ENCODE data around the gene FADS2. TPM values are rescaled to one million over a fixed set of nuclear protein-coding genes. Genes with fewer than 3 reads are reported as not detected.

FADS2 gene
- total and polyA plus RNA-seq, 4 donors = 44.5 to 165 (median 78.8) TPM

GRCh38 chr11:61846362-61847020 lies 18.4 kb downstream of the FADS2 start:
- Histone ChIP-seq H3K9me3 (ENCODE audit: control insufficient read depth in 4 of 4, insufficient read depth in 3 of 4, low read length in 3 of 4) (no peaks in the 10 kb centered on the region), H3K4me3 (no peak overlapping the region), H3K36me3 (ENCODE audit: control insufficient read depth in 4 of 4, insufficient read depth in 4 of 4, low read length in 4 of 4) (peaks cover 0 to 36% (median 15%) of the 10 kb centered on the region in 4 donors), H3K27ac (ENCODE audit: low read depth in 1 of 2, low read length in 1 of 2) (no peak overlapping the region), H3K27me3 (ENCODE audit: control insufficient read depth in 3 of 3, insufficient read depth in 3 of 3, low read length in 2 of 3) (no peaks in the 10 kb centered on the region), H3K9ac (ENCODE audit: insufficient read depth in 1 of 2, low read length in 2 of 2) (no peak overlapping the region), H3K4me1 (ENCODE audit: control insufficient read depth in 5 of 5, insufficient read depth in 5 of 5, low read length in 5 of 5) (peaks cover 0 to 2% (median 0%) of the 10 kb centered on the region in 5 donors)
- ATAC-seq (ENCODE audit: insufficient read depth, low FRiP score) (no peak), DNase-seq (no peak)
- TF ChIP-seq, protein P1, sequence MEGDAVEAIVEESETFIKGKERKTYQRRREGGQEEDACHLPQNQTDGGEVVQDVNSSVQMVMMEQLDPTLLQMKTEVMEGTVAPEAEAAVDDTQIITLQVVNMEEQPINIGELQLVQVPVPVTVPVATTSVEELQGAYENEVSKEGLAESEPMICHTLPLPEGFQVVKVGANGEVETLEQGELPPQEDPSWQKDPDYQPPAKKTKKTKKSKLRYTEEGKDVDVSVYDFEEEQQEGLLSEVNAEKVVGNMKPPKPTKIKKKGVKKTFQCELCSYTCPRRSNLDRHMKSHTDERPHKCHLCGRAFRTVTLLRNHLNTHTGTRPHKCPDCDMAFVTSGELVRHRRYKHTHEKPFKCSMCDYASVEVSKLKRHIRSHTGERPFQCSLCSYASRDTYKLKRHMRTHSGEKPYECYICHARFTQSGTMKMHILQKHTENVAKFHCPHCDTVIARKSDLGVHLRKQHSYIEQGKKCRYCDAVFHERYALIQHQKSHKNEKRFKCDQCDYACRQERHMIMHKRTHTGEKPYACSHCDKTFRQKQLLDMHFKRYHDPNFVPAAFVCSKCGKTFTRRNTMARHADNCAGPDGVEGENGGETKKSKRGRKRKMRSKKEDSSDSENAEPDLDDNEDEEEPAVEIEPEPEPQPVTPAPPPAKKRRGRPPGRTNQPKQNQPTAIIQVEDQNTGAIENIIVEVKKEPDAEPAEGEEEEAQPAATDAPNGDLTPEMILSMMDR (IDR thresholded peaks at IDR 0.05; ENCODE audit: control extremely low read depth, extremely low read depth) = no peak
- WGBS, 2 donors = 91 to 93% methylated on average over 10 of the region's 10 CpGs

- H3K4me3 ChIP-seq = no peak overlapping the region
- peaks cover 0 to 3% (median 0%) of the 10 kb centered on the region in 5 donors for H3K4me1 ChIP-seq (ENCODE audit: control insufficient read depth in 5 of 5, insufficient read depth in 5 of 5, low read length in 5 of 5)
- no peak overlapping the region for H3K27ac ChIP-seq (ENCODE audit: low read depth in 1 of 2, low read length in 1 of 2)
- 91 to 96% methylated on average over 18 of the region's 18 CpGs for WGBS, 2 donors
- H3K36me3 ChIP-seq (ENCODE audit: control insufficient read depth in 4 of 4, insufficient read depth in 4 of 4, low read length in 4 of 4) = peaks cover 0 to 36% (median 9%) of the 10 kb centered on the region in 4 donors
- no peak for DNase-seq
- ATAC-seq (ENCODE audit: insufficient read depth, low FRiP score) = no peak
- no peaks in the 10 kb centered on the region for H3K27me3 ChIP-seq (ENCODE audit: control insufficient read depth in 3 of 3, insufficient read depth in 3 of 3, low read length in 2 of 3)
- H3K9me3 ChIP-seq (ENCODE audit: control insufficient read depth in 4 of 4, insufficient read depth in 3 of 4, low read length in 3 of 4) = no peaks in the 10 kb centered on the region
- no peak overlapping the region for H3K9ac ChIP-seq (ENCODE audit: insufficient read depth in 1 of 2, low read length in 2 of 2)
- TF ChIP-seq, protein P1 (IDR thresholded peaks at IDR 0.05; ENCODE audit: control extremely low read depth, extremely low read depth) = no peak
These were observed 19.9 kb downstream of the FADS2 start for GRCh38 chr11:61847914-61848581.

DNA sequence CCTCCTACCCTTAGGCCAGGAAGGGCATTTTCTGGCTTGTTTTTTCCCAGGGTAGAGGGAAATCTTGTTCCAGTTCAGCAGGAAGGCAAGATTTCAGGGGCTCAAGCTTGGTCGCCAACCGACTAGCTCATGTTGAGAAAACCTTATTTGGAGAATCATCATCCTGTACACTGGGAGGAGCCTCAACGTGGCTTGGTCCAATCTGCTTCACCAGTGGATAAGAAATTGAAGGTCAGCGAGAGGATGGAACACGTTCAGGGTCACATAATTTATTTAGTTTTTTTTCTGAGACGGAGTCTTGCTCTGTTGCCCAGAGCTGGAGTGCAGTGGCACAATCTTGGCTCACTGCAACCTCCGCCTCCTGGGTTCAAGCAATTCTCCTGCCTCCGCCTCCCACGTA lies 20.5 kb downstream of the FADS2 start:
- DNase-seq (no peak), ATAC-seq (ENCODE audit: insufficient read depth, low FRiP score) (no peak)
- Histone ChIP-seq H3K4me3 (no peak overlapping the region), H3K27ac (ENCODE audit: low read depth in 1 of 2, low read length in 1 of 2) (no peak overlapping the region), H3K9ac (ENCODE audit: insufficient read depth in 1 of 2, low read length in 2 of 2) (no peak overlapping the region), H3K4me1 (ENCODE audit: control insufficient read depth in 5 of 5, insufficient read depth in 5 of 5, low read length in 5 of 5) (peaks cover 0 to 3% (median 0%) of the 10 kb centered on the region in 5 donors), H3K9me3 (ENCODE audit: control insufficient read depth in 4 of 4, insufficient read depth in 3 of 4, low read length in 3 of 4) (no peaks in the 10 kb centered on the region), H3K27me3 (ENCODE audit: control insufficient read depth in 3 of 3, insufficient read depth in 3 of 3, low read length in 2 of 3) (no peaks in the 10 kb centered on the region), H3K36me3 (ENCODE audit: control insufficient read depth in 4 of 4, insufficient read depth in 4 of 4, low read length in 4 of 4) (peaks cover 0 to 35% (median 9%) of the 10 kb centered on the region in 4 donors)
- 91 to 95% methylated on average over 9 of the region's 9 CpGs for WGBS, 2 donors
- TF ChIP-seq, protein P1 (IDR thresholded peaks at IDR 0.05; ENCODE audit: control extremely low read depth, extremely low read depth) = no peak
